Occipital lobe (tissue), 2 donors: ENCODE measurements around the gene COMTD1. TPM values are rescaled to one million over a fixed set of nuclear protein-coding genes. Genes with fewer than 3 reads are reported as not detected.
"Not testable (repeated sequence)": the region's sequence is repeated elsewhere in the genome, so short reads cannot be mapped to it uniquely, and the experiment has no call there.

Source experiments
- DNase-seq: peaks from one replicate; lab custom pipeline; 2025; lab: John Stamatoyannopoulos, UW
- total RNA-seq: library from RNA; depleted of rRNA; stranded (reverse); fragments of >200 nt; gene quantifications from one replicate; pipeline ENCODE4 v1.2.3, GENCODE V29; 2014

The COMTD1 gene
- total RNA-seq, 1 donor from 2014 or later = 19.7 TPM

GRCh38 chr10:75223507-75223906, 12.2 kb downstream of the COMTD1 start:
- no peak for DNase-seq

GRCh38 chr10:75221492-75221891, 14.3 kb downstream of the COMTD1 start:
- not testable (repeated sequence) for DNase-seq

- no peak for DNase-seq
Measured at GRCh38 chr10:75220274-75220673, 15.5 kb downstream of the COMTD1 start.

GRCh38 chr10:75212343-75212742, 23.4 kb downstream of the COMTD1 start:
- no peak for DNase-seq

GRCh38 chr10:75211007-75211691, 24.6 kb downstream of the COMTD1 start:
- DNase-seq = no peak

GRCh38 chr10:75210282-75211006, 25.3 kb downstream of the COMTD1 start, which contains the start of gene VDAC2:
VDAC2 (plus strand) TSS chr10:75210796; CDS start chr10:75211159, 363 bp downstream.
- peak; percentile 88 for DNase-seq

GRCh38 chr10:75209921-75210281, 25.9 kb downstream of the COMTD1 start:
- DNase-seq = peak; percentile 76

GRCh38 chr10:75209086-75209920, 26.5 kb downstream of the COMTD1 start:
- DNase-seq = no peak

GRCh38 chr10:75208181-75208580, 27.6 kb downstream of the COMTD1 start:
- DNase-seq = no peak

GRCh38 chr10:75207857-75208144, 28.0 kb downstream of the COMTD1 start:
- no peak for DNase-seq

- no peak for DNase-seq
Measured at GRCh38 chr10:75207079-75207856, 28.5 kb downstream of the COMTD1 start.

- not testable (repeated sequence) for DNase-seq
Measured at GRCh38 chr10:75206638-75207037, 29.1 kb downstream of the COMTD1 start.

GRCh38 chr10:75205908-75206307, 29.8 kb downstream of the COMTD1 start:
- no peak for DNase-seq

- DNase-seq = no peak
Measured at GRCh38 chr10:75203724-75204123, 32.0 kb downstream of the COMTD1 start.

GRCh38 chr10:75203046-75203620, 32.6 kb downstream of the COMTD1 start:
- DNase-seq = not testable (repeated sequence)

- no peak for DNase-seq
Measured at GRCh38 chr10:75202321-75203045, 33.3 kb downstream of the COMTD1 start.

GRCh38 chr10:75201793-75202307, 33.9 kb downstream of the COMTD1 start:
- DNase-seq = no peak

GRCh38 chr10:75199949-75200348, 35.8 kb downstream of the COMTD1 start:
- DNase-seq = not testable (repeated sequence)

- peak; percentile 17 for DNase-seq
Measured at GRCh38 chr10:75197906-75198305, 37.9 kb downstream of the COMTD1 start.

- DNase-seq = no peak
Measured at GRCh38 chr10:75197066-75197465, 38.7 kb downstream of the COMTD1 start.
